Adrenal gland (tissue), 12 donors: ENCODE measurements around the gene EFCAB14. TPM values are rescaled to one million over a fixed set of nuclear protein-coding genes. Genes with fewer than 3 reads are reported as not detected.
"Not testable (repeated sequence)": the region's sequence is repeated elsewhere in the genome, so short reads cannot be mapped to it uniquely, and the experiment has no call there.

Source experiments
- DNase-seq, 7 donors: peaks; one replicate each; pipeline ENCODE4 v3.0.0-alpha.2; 2019 to 2020
- H3K27ac ChIP-seq, 5 donors: fragments of 200-600 bp; sonication (generic) in 4 of 5; 1 replicate in 3 of 5; 2 replicates in 2 of 5; pipeline versions ENCODE4 v1.5.1 to v1.8.0; 2016 to 2020; ENCODE audit warnings: mild to moderate bottlenecking in 1 of 5
- H3K27me3 ChIP-seq: fragments of 200-600 bp; 2 replicates; pipeline ENCODE4 v1.8.0; 2021
- H3K36me3 ChIP-seq, 2 donors: fragments of 200-600 bp; replicated peaks in 1 of 2; 1 replicate in 1 of 2; 2 replicates in 1 of 2; pipeline versions ENCODE4 v1.5.1 to v1.8.0; 2018 to 2022
- H3K4me1 ChIP-seq, 2 donors: fragments of 200-600 bp; replicated peaks in 1 of 2; 1 replicate in 1 of 2; 2 replicates in 1 of 2; pipeline versions ENCODE4 v1.5.1 to v1.8.0; 2018 to 2021
- H3K4me3 ChIP-seq, 4 donors: fragments of 200-600 bp; sonication (generic) in 3 of 4; one replicate each; pipeline ENCODE4 v1.5.1; 2016 to 2018
- H3K9me3 ChIP-seq, 3 donors: fragments of 200-600 bp; sonication (generic) in 1 of 3; replicated peaks in 1 of 3; 1 replicate in 2 of 3; 2 replicates in 1 of 3; pipeline versions ENCODE4 v1.5.1 to v1.8.0; 2016 to 2021
- POLR2A ChIP-seq, 2 donors: fragments of 450-650 bp; IDR thresholded peaks; one replicate each; pipeline ENCODE4 v1.6.1; 2017; ENCODE audit warnings: antibody characterized with exemption in 2 of 2, mild to moderate bottlenecking in 2 of 2, moderate library complexity in 1 of 2
- WGBS, 4 donors: extraction: QIAGEN DNeasy Blood & Tissue Kit in 2 of 4; methylation state at CpG; one replicate each; pipeline versions ENCODE4 v1.1.5 to v1.1.7; 2013 to 2017; 5-methylcytosine and 5-hydroxymethylcytosine counted together
- intact Hi-C, 2 donors: fragments of 100-400 bp; cut with DNase I; formaldehyde crosslinking; loops; one replicate each; pipeline versions ENCODE4 v1.14.1 to v1.15.0; 2022 to 2023
- polyA plus RNA-seq, 3 donors: library from polyadenylated mRNA; stranded (reverse); fragments of 200-250 nt in 2 of 3; fragments of 350-450 nt in 1 of 3; fragmentation: Illumina TruSeq in 1 of 3; extraction: RNeasy Lipid Tissue Mini Kit (QIAGEN cat#74804) in 1 of 3; gene quantifications; one replicate each; pipeline ENCODE4 v1.2.3, GENCODE V29; 2013 to 2014
- total RNA-seq, 9 donors: library from RNA; depleted of rRNA in 4 of 9; stranded (reverse); fragments of >200 nt in 4 of 9; fragments of 120-200 nt in 1 of 9; fragmentation: NEBNext Ultra II Directional in 1 of 9; extraction: Animal tissue kit (Norgen Biotek cat#: 25700) in 1 of 9; gene quantifications; one replicate each; pipeline versions ENCODE4 v1.1.0 to v1.2.4, GENCODE V29; 2013 to 2023
- TF ChIP-seq, protein P1 (sequence below), 6 experiments: fragments of 450-650 bp in 4 of 6; fragments of 200-600 bp in 2 of 6; sonication (generic) in 1 of 6; IDR thresholded peaks; 1 replicate in 5 of 6; 2 replicates in 1 of 6; pipeline versions ENCODE4 v1.5.1 to v1.8.0; 2016 to 2021; ENCODE audit warnings: antibody characterized with exemption in 6 of 6, mild to moderate bottlenecking in 2 of 6, moderate library complexity in 1 of 6
- donor health status: healthy with polysubstance abuse.
- donor health status: Bipolar disorder and iron deficiency.
- donor health status: DM: yes; HTN: yes; CAD: no.
- donor health status: DM: no; HTN: no; CAD: no.
- donor health status: DM: no; HTN: no; CAD: no.
- donor health status: DM: yes; HTN: yes; CAD: no.

The EFCAB14 gene
- total and polyA plus RNA-seq, 12 donors = 17.9 to 138 (median 77.3) TPM

DNA sequence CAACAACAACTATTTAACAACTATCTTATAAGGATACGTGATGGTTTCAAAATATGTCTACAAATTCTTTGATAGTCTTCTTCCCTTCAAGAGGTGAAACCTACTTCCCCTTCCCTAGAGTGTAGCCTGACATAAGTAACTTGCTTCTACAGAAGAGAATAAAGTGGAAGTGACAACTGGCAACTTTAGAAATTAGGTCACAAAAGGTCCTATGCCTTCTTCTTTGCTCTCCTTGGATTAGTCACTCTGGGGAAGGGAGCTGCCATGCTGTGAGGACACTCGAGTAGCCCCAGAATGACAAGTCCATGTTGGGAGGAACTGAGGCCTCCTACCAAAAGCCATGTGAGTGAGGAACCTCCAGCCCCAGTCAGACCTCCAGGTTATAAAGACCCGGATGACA is 19.2 kb downstream of the EFCAB14 start:
- Histone ChIP-seq H3K4me1 (peaks cover 5 to 6% of the 10 kb centered on the region in 2 donors), H3K27ac (no peak overlapping the region), H3K9me3 (no peaks in the 10 kb centered on the region), H3K4me3 (no peak overlapping the region), H3K36me3 (peaks cover 0 to 37% of the 10 kb centered on the region in 2 donors), H3K27me3 (no peaks in the 10 kb centered on the region)
- no peak for DNase-seq
- intact Hi-C loops = no loop called here
- no peak for TF ChIP-seq POLR2A (IDR thresholded peaks at IDR 0.05)
- TF ChIP-seq, protein P1, sequence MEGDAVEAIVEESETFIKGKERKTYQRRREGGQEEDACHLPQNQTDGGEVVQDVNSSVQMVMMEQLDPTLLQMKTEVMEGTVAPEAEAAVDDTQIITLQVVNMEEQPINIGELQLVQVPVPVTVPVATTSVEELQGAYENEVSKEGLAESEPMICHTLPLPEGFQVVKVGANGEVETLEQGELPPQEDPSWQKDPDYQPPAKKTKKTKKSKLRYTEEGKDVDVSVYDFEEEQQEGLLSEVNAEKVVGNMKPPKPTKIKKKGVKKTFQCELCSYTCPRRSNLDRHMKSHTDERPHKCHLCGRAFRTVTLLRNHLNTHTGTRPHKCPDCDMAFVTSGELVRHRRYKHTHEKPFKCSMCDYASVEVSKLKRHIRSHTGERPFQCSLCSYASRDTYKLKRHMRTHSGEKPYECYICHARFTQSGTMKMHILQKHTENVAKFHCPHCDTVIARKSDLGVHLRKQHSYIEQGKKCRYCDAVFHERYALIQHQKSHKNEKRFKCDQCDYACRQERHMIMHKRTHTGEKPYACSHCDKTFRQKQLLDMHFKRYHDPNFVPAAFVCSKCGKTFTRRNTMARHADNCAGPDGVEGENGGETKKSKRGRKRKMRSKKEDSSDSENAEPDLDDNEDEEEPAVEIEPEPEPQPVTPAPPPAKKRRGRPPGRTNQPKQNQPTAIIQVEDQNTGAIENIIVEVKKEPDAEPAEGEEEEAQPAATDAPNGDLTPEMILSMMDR (IDR thresholded peaks at IDR 0.05) = no peak
- 48 to 80% (median 67%) methylated on average over 3 of the region's 3 CpGs for WGBS, 4 donors

DNA sequence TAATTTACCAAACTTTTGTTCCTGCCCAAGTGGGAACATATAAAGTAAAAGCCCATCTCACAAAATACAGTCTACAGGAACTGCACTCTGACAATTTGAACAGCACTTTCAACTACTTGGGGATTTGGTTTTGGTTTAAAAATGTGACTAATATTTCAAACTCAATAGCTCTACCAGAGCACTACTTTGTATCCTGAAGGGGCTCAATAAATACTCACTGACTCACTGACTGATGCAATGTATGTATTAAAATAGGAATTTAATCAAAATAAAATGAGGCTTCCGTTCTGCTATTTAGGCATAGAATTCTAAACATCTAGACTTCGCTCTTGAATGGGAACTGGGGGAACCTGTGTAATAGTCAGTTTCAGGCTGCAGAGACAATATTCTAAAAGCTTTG is 21.9 kb downstream of the EFCAB14 start:
- DNase-seq = no peak
- Histone ChIP-seq H3K9me3 (no peaks in the 10 kb centered on the region), H3K27ac (no peak overlapping the region), H3K4me3 (no peak overlapping the region), H3K36me3 (peaks cover 0 to 19% of the 10 kb centered on the region in 2 donors), H3K4me1 (peaks cover 11 to 20% of the 10 kb centered on the region in 2 donors), H3K27me3 (no peaks in the 10 kb centered on the region)
- TF ChIP-seq, protein P1 (IDR thresholded peaks at IDR 0.05) = no peak
- no peak for TF ChIP-seq POLR2A (IDR thresholded peaks at IDR 0.05)
- 95 to 98% (median 96%) methylated on average over 2 of the region's 2 CpGs for WGBS, 4 donors
- intact Hi-C loops = no loop called here

DNA sequence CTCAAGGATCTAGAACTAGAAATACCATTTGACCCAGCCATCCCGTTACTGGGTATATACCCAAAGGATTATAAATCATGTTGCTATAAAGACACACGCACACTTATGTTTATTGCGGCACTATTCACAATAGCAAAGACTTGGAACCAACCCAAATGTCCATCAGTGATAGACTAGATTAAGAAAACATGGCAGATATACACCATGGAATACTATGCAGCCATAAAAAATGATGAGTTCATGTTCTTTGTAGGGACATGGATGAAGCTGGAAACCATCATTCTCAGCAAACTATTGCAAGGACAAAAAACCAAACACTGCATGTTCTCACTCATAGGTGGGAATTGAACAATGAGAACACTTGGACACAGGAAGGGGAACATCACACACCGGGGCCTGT is 24.2 kb downstream of the EFCAB14 start:
- intact Hi-C loops, H3K4me3 ChIP-seq, H3K27me3 ChIP-seq, H3K27ac ChIP-seq, DNase-seq, H3K9me3 ChIP-seq: not testable (repeated sequence)
- WGBS, 4 donors = 94 to 99% (median 96%) methylated on average over 3 to 4 of the region's 4 CpGs
- peaks cover 7 to 20% of the 10 kb centered on the region in 2 donors for H3K4me1 ChIP-seq
- peaks cover 0 to 35% of the 10 kb centered on the region in 2 donors for H3K36me3 ChIP-seq

DNA sequence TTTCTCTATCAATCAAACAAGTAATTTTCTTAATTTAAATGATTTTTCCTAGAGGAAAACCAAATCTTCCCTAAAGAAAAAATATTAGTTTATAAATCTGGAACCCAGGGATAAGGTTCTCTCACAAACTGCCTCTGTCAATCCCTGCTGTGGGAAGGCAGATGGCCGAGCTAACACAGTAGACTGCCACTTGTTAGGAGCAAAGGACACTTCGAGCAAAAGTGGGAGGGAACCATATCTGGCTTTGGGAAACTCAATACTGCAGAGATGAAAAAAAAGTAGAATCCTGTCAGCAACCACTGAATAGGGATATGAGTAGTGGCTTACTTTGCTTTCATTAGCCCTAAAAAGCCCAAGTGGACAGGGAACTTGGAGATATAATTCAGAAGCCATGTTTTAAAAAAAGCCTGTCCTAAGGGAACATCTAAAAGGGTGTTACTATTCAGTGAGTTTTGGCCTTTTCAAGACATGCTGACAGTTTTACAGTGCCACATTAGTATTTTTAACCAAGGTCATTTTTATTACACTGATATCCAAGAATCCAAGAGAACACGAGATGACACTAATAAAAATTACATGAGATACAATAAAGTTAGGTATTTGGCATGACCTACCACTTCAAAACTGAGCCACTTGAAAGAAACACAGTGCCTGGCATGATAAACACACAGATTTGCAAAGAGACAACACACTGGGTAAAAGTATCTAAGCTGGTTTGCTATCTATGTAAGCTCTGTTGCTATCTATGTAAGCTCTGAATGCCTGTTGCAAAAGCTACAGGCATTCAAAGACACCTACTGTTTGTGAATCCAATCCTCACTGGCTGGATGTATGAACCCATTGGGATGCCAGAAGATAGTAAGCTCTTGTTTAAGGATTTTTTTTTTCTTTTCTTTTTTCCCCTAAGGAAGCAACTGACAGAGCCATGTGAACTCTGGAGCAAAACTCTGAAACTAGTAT is 25.8 kb downstream of the EFCAB14 start:
- TF ChIP-seq POLR2A (IDR thresholded peaks at IDR 0.05) = no peak
- TF ChIP-seq, protein P1 (IDR thresholded peaks at IDR 0.05) = no peak
- Histone ChIP-seq H3K27ac (peak overlapping the region in 1 of 5 donors; percentile 15), H3K27me3 (no peaks in the 10 kb centered on the region), H3K9me3 (no peaks in the 10 kb centered on the region), H3K4me3 (no peak overlapping the region), H3K36me3 (peaks cover 0 to 51% of the 10 kb centered on the region in 2 donors), H3K4me1 (peaks cover 5 to 21% of the 10 kb centered on the region in 2 donors)
- 46 to 59% (median 52%) methylated on average over 3 of the region's 3 CpGs for WGBS, 4 donors
- no peak for DNase-seq
- intact Hi-C loops = no loop called here
